ENCODE data around the gene MYO10.
A peak's percentile ranks its signal among the peaks of the same experiment; 100 is the strongest.

The MYO10 gene

GRCh38 chr5:16957304-16958196 is 21.5 kb upstream of the MYO10 start:
- no peak for TF ChIP-seq TSHZ2 (CRISPR knock-in tag; IDR thresholded peaks at IDR 0.05)
- TF ChIP-seq ZFP3 (CRISPR knock-in tag; IDR thresholded peaks at IDR 0.05) = no peak
- no peak for TF ChIP-seq BACH2 (CRISPR knock-in tag; IDR thresholded peaks at IDR 0.05; ENCODE audit: borderline replicate concordance)
- peak; percentile 95 for ATAC-seq

GRCh38 chr5:16953729-16954128 is 17.6 kb upstream of the MYO10 start:
- ATAC-seq = no peak
- no peak for TF ChIP-seq ZFP3 (CRISPR knock-in tag; IDR thresholded peaks at IDR 0.05)
- TF ChIP-seq ZC3H10 (CRISPR knock-in tag; IDR thresholded peaks at IDR 0.05) = no peak
- no peak for TF ChIP-seq ARNTL (CRISPR knock-in tag; IDR thresholded peaks at IDR 0.05; ENCODE audit: borderline replicate concordance, low read depth)
- no peak for TF ChIP-seq TSHZ2 (CRISPR knock-in tag; IDR thresholded peaks at IDR 0.05)
- no peak for TF ChIP-seq CSDC2 (CRISPR knock-in tag; IDR thresholded peaks at IDR 0.05)

- TF ChIP-seq ZNF8 (CRISPR knock-in tag; IDR thresholded peaks at IDR 0.05) (no peak), ISL1 (CRISPR knock-in tag; IDR thresholded peaks at IDR 0.05) (no peak), ZFP3 (CRISPR knock-in tag; IDR thresholded peaks at IDR 0.05) (no peak)
- no peak for ATAC-seq
Observed at GRCh38 chr5:16952968-16953671, 17.0 kb upstream of the MYO10 start.

GRCh38 chr5:16946725-16947124 is 10.6 kb upstream of the MYO10 start:
- ATAC-seq = no peak
- TF ChIP-seq OSR1 (CRISPR knock-in tag; IDR thresholded peaks at IDR 0.05) (no peak), BACH2 (CRISPR knock-in tag; IDR thresholded peaks at IDR 0.05; ENCODE audit: borderline replicate concordance) (no peak), PATZ1 (CRISPR knock-in tag; IDR thresholded peaks at IDR 0.05; ENCODE audit: borderline replicate concordance) (no peak), ZNF70 (CRISPR knock-in tag; IDR thresholded peaks at IDR 0.05) (no peak), ZNF565 (CRISPR knock-in tag; conservative IDR thresholded peaks at IDR 0.05; ENCODE audit: low read depth) (no peak), ZFP30 (CRISPR knock-in tag; IDR thresholded peaks at IDR 0.05) (no peak), CREB5 (CRISPR knock-in tag; IDR thresholded peaks at IDR 0.05; ENCODE audit: low read depth) (no peak), GLIS3 (CRISPR knock-in tag; IDR thresholded peaks at IDR 0.05) (no peak)
